Measurements from ENCODE around the gene NEBL.

DNA sequence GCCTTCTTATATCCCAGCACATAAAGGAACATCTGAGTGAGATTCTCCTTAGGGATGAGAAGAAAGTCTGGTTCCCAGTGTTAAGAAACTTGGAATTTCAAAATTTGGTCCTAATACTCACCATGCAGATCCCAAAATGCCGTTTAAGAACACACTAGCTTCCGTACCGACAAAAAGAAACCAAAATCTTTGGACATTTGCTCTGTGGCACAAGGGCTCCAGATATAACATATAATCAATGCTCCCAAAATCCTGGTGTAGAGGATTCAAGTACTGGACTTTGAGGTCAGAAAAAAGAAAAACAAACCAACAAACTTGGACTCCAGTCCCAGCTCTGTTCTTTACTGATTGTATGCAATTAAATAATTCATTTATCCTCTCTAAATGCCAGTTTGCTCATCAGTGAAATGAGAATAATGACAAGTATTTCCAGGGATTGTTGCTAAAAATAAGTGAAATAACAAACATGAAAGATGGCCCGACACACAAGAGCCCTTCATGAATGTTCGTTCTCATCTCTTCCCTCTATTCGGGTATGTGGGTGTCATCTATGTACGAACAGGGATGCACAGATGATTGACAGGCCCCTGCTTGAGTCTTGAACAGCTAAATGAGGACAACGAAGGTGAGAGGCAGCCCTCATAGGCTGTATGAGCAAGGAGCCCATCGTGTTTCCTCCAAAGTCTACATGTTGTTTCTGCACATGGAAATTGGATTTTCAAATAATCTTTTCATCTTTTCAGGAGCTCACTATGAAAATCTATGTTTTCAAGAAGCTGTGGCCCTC is 48.6 kb upstream of the NEBL start:
- TF ChIP-seq GATA3 (IDR thresholded peaks at IDR 0.05; ENCODE audit: low read depth, low read length), result no peak
- no peak for TF ChIP-seq GATA2 (IDR thresholded peaks at IDR 0.05; ENCODE audit: low read depth, low read length)
